Measurements from ENCODE around the gene XIRP2.

- TF ChIP-seq, protein P1, sequence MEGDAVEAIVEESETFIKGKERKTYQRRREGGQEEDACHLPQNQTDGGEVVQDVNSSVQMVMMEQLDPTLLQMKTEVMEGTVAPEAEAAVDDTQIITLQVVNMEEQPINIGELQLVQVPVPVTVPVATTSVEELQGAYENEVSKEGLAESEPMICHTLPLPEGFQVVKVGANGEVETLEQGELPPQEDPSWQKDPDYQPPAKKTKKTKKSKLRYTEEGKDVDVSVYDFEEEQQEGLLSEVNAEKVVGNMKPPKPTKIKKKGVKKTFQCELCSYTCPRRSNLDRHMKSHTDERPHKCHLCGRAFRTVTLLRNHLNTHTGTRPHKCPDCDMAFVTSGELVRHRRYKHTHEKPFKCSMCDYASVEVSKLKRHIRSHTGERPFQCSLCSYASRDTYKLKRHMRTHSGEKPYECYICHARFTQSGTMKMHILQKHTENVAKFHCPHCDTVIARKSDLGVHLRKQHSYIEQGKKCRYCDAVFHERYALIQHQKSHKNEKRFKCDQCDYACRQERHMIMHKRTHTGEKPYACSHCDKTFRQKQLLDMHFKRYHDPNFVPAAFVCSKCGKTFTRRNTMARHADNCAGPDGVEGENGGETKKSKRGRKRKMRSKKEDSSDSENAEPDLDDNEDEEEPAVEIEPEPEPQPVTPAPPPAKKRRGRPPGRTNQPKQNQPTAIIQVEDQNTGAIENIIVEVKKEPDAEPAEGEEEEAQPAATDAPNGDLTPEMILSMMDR (IDR thresholded peaks at IDR 0.05; ENCODE audit: insufficient read depth, low read depth, low read length): no peak
- no peak for TF ChIP-seq EZH2 (IDR thresholded peaks at IDR 0.05; ENCODE audit: insufficient read depth, low read length)
Measured at GRCh38 chr2:167200019-167200418, 311.7 kb downstream of the XIRP2 start.
